Hippocampal formation (tissue), 2 donors: ENCODE data around the gene GPC5.

Source experiments
- DNase-seq, 2 donors: peaks; one replicate each; lab custom pipeline; 2025; lab: John Stamatoyannopoulos, UW

The GPC5 gene

GRCh38 chr13:91710733-91711132 lies 312.3 kb downstream of the GPC5 start:
- no peak for DNase-seq

- no peak for DNase-seq
Measured at GRCh38 chr13:91714855-91715254, 316.4 kb downstream of the GPC5 start.

- no peak for DNase-seq
Measured at GRCh38 chr13:91716436-91717065, 318.1 kb downstream of the GPC5 start.

- no peak for DNase-seq
Measured at GRCh38 chr13:91719033-91719432, 320.6 kb downstream of the GPC5 start.

- DNase-seq: no peak
Measured at GRCh38 chr13:91721413-91721812, 323.0 kb downstream of the GPC5 start.

- peak in 1 of 2 donors; percentile 27 for DNase-seq
Measured at GRCh38 chr13:91722267-91722884, 324.0 kb downstream of the GPC5 start.

- no peak for DNase-seq
Measured at GRCh38 chr13:91724591-91724990, 326.2 kb downstream of the GPC5 start.

GRCh38 chr13:91725646-91726045 lies 327.2 kb downstream of the GPC5 start:
- DNase-seq: no peak

GRCh38 chr13:91726671-91727070 lies 328.2 kb downstream of the GPC5 start:
- DNase-seq: no peak

GRCh38 chr13:91729859-91730258 lies 331.4 kb downstream of the GPC5 start:
- DNase-seq: no peak

GRCh38 chr13:91739751-91740150 lies 341.3 kb downstream of the GPC5 start:
- DNase-seq: no peak

- no peak for DNase-seq
Measured at GRCh38 chr13:91740756-91741155, 342.3 kb downstream of the GPC5 start.

GRCh38 chr13:91741925-91742324 lies 343.5 kb downstream of the GPC5 start:
- no peak for DNase-seq

GRCh38 chr13:91744284-91744683 lies 345.9 kb downstream of the GPC5 start:
- no peak for DNase-seq

- no peak for DNase-seq
Measured at GRCh38 chr13:91745967-91746366, 347.5 kb downstream of the GPC5 start.

- DNase-seq: peak in 1 of 2 donors; percentile 6
Measured at GRCh38 chr13:91747186-91747585, 348.8 kb downstream of the GPC5 start.

- DNase-seq: no peak
Measured at GRCh38 chr13:91748416-91749089, 350.1 kb downstream of the GPC5 start.

- no peak for DNase-seq
Measured at GRCh38 chr13:91758724-91759123, 360.3 kb downstream of the GPC5 start.

GRCh38 chr13:91762957-91763356 lies 364.5 kb downstream of the GPC5 start:
- DNase-seq: no peak

- no peak for DNase-seq
Measured at GRCh38 chr13:91764527-91764926, 366.1 kb downstream of the GPC5 start.

GRCh38 chr13:91767651-91768050 lies 369.2 kb downstream of the GPC5 start:
- no peak for DNase-seq

- DNase-seq: no peak
Measured at GRCh38 chr13:91768746-91769145, 370.3 kb downstream of the GPC5 start.

- DNase-seq: no peak
Measured at GRCh38 chr13:91771229-91771628, 372.8 kb downstream of the GPC5 start.
